Neutrophil (primary cell): Measurements from ENCODE around the gene PDE1C.

Experiments used
- H3K27ac ChIP-seq: fragments of 200-600 bp; sonication (generic); 2 replicates; pipeline ENCODE4 v1.5.1; 2016; ENCODE audit warnings: mild to moderate bottlenecking, moderate library complexity
- H3K27me3 ChIP-seq: fragments of 200-600 bp; sonication (generic); 2 replicates; pipeline ENCODE4 v1.6.0; 2016; ENCODE audit warnings: mild to moderate bottlenecking
- H3K36me3 ChIP-seq: fragments of 200-600 bp; sonication (generic); 2 replicates; pipeline ENCODE4 v1.5.1; 2017
- H3K4me1 ChIP-seq, 2 experiments: fragments of 200-600 bp in 1 of 2; sonication (generic) in 1 of 2; 1 replicate in 1 of 2; 2 replicates in 1 of 2; pipeline versions ENCODE4 v1.5.1 to v1.6.1; 2013 to 2016; ENCODE audit warnings: low read depth in 1 of 2, low read length in 1 of 2, mild to moderate bottlenecking in 1 of 2, moderate library complexity in 1 of 2; ENCODE audit not compliant: control insufficient read depth in 1 of 2, insufficient read depth in 1 of 2
- H3K4me3 ChIP-seq, 2 experiments: fragments of 200-600 bp in 1 of 2; sonication (generic) in 1 of 2; 1 replicate in 1 of 2; 2 replicates in 1 of 2; pipeline ENCODE4 v1.5.1; 2013 to 2016; ENCODE audit warnings: low read depth in 1 of 2, low read length in 1 of 2, mild to moderate bottlenecking in 1 of 2, moderate library complexity in 1 of 2
- H3K9me3 ChIP-seq: fragments of 200-600 bp; sonication (generic); 2 replicates; pipeline ENCODE4 v1.5.1; 2016
- TF ChIP-seq, protein P1 (sequence below): fragments of 200-600 bp; sonication (generic); IDR thresholded peaks from 2 replicates; pipeline ENCODE4 v1.5.1; 2016; ENCODE audit warnings: antibody characterized with exemption

Gene PDE1C

DNA sequence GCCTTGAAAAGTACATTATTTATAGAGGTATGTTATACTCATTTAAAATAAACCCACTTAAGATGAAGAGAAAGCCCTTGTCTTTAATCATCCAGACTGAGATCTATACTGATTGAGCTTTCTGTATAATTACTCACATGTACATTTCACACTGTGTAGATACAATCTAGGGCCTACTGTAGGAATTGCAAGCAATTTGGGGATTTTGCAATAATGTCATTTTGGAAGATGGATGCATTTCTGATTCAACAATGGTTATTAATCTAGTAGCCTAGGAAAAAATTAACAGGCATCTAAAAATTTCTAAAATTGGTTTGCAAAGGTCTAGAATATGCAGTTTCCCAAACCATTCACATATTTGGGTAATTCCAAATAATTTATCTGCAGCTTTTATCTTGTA, 132.2 kb downstream of the PDE1C start:
- H3K4me3 ChIP-seq = no peak overlapping the region
- H3K4me1 ChIP-seq = no peaks in the 10 kb centered on the region
- H3K36me3 ChIP-seq = no peaks in the 10 kb centered on the region
- no peak overlapping the region for H3K27ac ChIP-seq
- H3K27me3 ChIP-seq = no peaks in the 10 kb centered on the region
- no peaks in the 10 kb centered on the region for H3K9me3 ChIP-seq
- TF ChIP-seq, protein P1, sequence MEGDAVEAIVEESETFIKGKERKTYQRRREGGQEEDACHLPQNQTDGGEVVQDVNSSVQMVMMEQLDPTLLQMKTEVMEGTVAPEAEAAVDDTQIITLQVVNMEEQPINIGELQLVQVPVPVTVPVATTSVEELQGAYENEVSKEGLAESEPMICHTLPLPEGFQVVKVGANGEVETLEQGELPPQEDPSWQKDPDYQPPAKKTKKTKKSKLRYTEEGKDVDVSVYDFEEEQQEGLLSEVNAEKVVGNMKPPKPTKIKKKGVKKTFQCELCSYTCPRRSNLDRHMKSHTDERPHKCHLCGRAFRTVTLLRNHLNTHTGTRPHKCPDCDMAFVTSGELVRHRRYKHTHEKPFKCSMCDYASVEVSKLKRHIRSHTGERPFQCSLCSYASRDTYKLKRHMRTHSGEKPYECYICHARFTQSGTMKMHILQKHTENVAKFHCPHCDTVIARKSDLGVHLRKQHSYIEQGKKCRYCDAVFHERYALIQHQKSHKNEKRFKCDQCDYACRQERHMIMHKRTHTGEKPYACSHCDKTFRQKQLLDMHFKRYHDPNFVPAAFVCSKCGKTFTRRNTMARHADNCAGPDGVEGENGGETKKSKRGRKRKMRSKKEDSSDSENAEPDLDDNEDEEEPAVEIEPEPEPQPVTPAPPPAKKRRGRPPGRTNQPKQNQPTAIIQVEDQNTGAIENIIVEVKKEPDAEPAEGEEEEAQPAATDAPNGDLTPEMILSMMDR = no peak

DNA sequence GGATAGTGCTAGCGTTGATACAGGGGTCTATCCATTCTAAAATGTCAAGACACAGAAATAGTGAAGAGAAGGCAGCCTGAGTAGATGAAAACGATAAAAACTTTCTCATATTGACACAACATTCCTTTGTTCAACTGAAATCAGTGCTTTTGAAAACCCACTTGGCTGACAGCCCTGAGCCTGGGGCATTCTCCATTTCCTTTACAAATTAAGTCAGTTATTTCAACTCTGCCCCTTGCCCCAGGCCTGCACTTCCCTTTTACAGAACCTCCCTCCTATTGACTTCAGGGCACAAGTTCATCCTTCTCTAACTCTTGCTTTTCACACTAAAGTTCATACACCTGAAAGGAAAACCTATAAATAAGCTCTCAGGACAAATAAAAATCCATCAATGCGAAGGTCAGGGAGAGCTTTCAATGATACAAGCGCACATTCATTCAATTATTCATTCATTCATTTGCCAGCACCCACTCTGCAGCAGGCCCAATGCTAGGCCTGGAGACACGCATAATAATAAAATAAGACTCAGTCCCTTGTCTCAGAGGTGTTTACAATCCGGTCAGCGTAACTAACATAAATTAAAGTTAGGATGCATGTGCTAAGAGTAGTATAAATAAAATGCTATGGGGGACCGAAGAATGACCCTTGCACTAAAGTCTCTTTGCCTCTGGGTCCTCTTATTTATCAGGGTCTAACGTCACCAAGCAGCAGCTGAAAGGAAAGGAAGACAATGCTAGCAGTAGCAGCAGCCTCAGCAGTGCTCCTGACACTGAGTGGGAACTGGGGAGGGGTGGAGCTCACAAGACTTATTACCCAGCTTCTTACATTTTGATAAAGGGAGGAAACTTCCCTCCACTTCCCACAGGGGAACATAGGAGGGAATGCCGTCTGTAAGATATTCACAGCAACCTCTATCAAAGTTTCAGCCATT, 134.8 kb downstream of the PDE1C start:
- Histone ChIP-seq H3K9me3 (no peaks in the 10 kb centered on the region), H3K36me3 (no peaks in the 10 kb centered on the region), H3K27ac (no peak overlapping the region), H3K4me1 (no peaks in the 10 kb centered on the region), H3K4me3 (no peak overlapping the region), H3K27me3 (no peaks in the 10 kb centered on the region)
- TF ChIP-seq, protein P1 = no peak

DNA sequence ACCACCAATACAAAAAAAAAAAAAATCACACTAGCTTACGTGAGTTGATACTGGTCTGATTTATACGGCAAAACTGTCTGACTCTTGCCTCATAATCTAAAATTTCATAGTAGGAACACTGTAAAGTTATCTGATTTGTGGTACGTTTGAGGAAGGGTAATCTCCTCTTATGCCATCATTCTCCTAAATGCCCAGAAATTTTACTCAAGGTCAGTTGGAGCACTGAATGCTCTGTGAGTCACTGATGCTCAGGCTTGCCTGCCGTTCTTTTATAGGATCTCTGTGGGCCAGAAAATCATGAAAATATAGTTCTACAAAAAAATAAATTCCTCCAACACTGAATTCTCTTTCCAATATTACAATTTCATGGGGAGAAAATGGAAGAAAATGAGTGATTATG, 135.7 kb downstream of the PDE1C start:
- H3K27me3 ChIP-seq = no peaks in the 10 kb centered on the region
- H3K4me3 ChIP-seq = no peak overlapping the region
- no peak overlapping the region for H3K27ac ChIP-seq
- TF ChIP-seq, protein P1 = no peak
- H3K9me3 ChIP-seq = no peaks in the 10 kb centered on the region
- no peaks in the 10 kb centered on the region for H3K4me1 ChIP-seq
- no peaks in the 10 kb centered on the region for H3K36me3 ChIP-seq

DNA sequence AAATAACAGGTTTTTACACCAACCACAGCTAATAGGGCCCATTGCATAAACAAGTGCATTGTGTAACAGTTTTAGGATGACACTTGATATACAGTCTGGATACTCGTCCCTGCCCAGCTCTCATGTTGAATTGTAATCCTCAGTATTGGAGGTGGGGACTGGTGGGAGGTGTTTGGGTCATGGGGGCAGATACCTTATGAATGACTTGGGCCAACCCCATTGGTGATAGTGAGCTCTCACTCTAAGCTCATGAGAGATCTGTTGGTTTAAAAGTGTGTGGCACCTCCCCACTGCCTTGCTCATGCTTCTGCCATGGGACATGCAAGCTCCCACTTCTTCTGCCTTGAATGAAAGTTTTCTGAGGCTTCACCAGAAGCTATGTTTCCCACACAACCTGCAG, 136.7 kb downstream of the PDE1C start:
- no peak overlapping the region for H3K4me3 ChIP-seq
- no peak overlapping the region for H3K27ac ChIP-seq
- no peaks in the 10 kb centered on the region for H3K27me3 ChIP-seq
- no peaks in the 10 kb centered on the region for H3K9me3 ChIP-seq
- TF ChIP-seq, protein P1 = no peak
- H3K36me3 ChIP-seq = no peaks in the 10 kb centered on the region
- H3K4me1 ChIP-seq = no peaks in the 10 kb centered on the region

DNA sequence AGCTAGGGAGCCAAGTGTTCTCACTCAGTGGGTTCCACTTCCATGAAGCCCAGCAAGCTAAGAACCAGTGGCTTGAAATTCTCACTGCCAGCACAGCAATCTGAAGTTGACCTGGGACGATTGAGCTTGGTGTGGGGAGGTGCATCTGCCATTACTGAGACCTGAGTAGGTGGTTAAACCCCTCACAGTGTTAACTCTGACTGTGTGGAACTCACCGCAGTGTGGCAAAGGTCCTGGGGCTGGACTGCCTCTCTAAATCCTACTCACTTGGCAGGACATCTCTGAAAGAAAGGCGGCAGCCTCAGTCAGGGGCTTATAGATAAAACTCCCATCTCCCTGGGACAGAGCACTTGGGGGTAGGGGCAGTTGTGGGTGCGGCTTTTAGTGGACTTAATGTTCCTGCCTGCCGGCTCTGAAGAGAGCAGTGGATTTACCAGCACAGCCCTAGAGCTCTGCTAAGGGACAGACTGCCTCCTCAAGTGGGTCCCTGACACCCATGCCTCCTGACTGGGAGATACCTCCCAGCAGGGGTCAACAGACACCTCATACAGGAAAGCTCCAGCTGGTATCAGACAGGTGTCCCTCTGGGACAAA, 143.1 kb downstream of the PDE1C start:
- Histone ChIP-seq H3K27me3 (no peaks in the 10 kb centered on the region), H3K4me1 (no peaks in the 10 kb centered on the region), H3K36me3 (no peaks in the 10 kb centered on the region), H3K9me3 (no peaks in the 10 kb centered on the region), H3K27ac (no peak overlapping the region), H3K4me3 (no peak overlapping the region)
- TF ChIP-seq, protein P1 = no peak
